Thoracic aorta (tissue), 2 donors: ENCODE results near the gene PRUNE2. TPM values are rescaled to one million over a fixed set of nuclear protein-coding genes. Genes with fewer than 3 reads are reported as not detected.

Experiments
- ATAC-seq: fragments of 150-250 bp; one replicate; pipeline ENCODE4 v1.8.0; 2017; ENCODE audit warnings: low read depth; ENCODE audit not compliant: insufficient number of reproducible peaks, low FRiP score
- DNase-seq: peaks from one replicate; pipeline ENCODE4 v3.0.0-alpha.2; 2020; ENCODE audit warnings: low spot score
- H3K27ac ChIP-seq, 2 donors: fragments of 200-600 bp; sonication (generic); 1 replicate in 1 of 2; 2 replicates in 1 of 2; pipeline ENCODE4 v1.5.1; 2016; ENCODE audit warnings: mild to moderate bottlenecking in 2 of 2, moderate library complexity in 2 of 2
- H3K27me3 ChIP-seq: fragments of 200-600 bp; sonication (generic); replicated peaks from 2 replicates; pipeline ENCODE4 v1.6.0; 2016; ENCODE audit warnings: mild to moderate bottlenecking; ENCODE audit not compliant: insufficient read depth
- H3K36me3 ChIP-seq: fragments of 200-600 bp; sonication (generic); one replicate; pipeline ENCODE4 v1.5.1; 2016
- H3K4me1 ChIP-seq, 2 donors: fragments of 200-600 bp; sonication (generic); 1 replicate in 1 of 2; 2 replicates in 1 of 2; pipeline versions ENCODE4 v1.5.1 to v1.6.0; 2016; ENCODE audit warnings: low read depth in 2 of 2, mild to moderate bottlenecking in 1 of 2; ENCODE audit not compliant: control insufficient read depth in 1 of 2
- H3K4me3 ChIP-seq: fragments of 200-600 bp; sonication (generic); 2 replicates; pipeline ENCODE4 v1.5.1; 2016; ENCODE audit warnings: mild to moderate bottlenecking
- H3K9me3 ChIP-seq: fragments of 200-600 bp; sonication (generic); 2 replicates; pipeline ENCODE4 v1.5.1; 2016
- total RNA-seq, 2 donors: library from RNA; depleted of rRNA; stranded (reverse); fragments of >200 nt; gene quantifications; one replicate each; pipeline versions ENCODE4 v1.1.0 to v1.2.3, GENCODE V29; 2016
- TF ChIP-seq, protein P1 (sequence below): fragments of 200-600 bp; sonication (generic); IDR thresholded peaks from one replicate; pipeline ENCODE4 v1.5.1; 2019; ENCODE audit warnings: antibody characterized with exemption

Gene PRUNE2
- total RNA-seq, 2 donors from 2014 or later = 360 to 420 TPM

DNA sequence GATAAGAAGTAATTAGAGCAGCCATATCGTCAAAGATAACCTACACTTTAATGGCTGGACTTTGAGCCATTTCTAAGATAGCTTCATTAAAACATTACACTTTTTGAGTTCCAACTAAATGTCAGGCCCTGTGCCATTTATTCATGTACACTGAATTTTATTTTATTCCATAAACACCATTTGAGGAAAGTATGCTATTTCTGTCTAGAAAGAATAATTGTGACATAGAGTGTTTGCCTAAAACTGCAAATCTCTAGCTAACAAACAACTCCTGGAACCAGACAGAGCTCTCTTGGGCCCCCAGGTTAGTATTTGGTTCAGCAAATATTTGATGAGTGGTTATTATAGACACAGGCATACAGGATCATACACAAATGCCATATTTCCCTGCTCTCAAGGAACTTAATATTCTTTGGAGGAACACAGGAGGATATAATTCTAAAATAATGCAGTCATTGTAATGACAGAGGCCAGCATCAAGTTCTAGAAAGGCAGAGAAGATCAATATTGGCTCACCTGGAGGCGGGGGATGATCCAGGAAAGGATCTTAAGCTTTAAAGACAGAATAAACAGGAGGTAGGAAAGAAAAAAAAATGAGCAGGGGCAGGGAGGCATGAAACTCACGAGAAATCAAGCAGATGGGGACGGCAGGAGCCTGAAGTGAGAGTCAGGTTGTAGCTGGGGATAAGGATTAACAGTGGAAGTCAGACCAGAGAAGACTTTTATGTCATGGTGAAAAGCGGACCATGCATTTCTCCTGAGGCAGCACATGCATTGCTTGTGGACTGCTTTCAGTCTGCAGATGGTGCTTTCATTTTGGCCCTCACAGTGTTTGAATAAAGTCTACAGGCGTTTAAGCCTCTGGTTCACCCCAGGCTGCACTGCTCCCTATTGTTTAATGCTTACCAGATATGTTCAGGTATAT, 319.3 kb downstream of the PRUNE2 start:
- DNase-seq (no peak), ATAC-seq (no peak)
- Histone ChIP-seq H3K27ac (no peak overlapping the region), H3K9me3 (no peaks in the 10 kb centered on the region), H3K4me1 (no peaks in the 10 kb centered on the region), H3K4me3 (no peak overlapping the region), H3K36me3 (no peaks in the 10 kb centered on the region), H3K27me3 (no peaks in the 10 kb centered on the region)
- TF ChIP-seq, protein P1, sequence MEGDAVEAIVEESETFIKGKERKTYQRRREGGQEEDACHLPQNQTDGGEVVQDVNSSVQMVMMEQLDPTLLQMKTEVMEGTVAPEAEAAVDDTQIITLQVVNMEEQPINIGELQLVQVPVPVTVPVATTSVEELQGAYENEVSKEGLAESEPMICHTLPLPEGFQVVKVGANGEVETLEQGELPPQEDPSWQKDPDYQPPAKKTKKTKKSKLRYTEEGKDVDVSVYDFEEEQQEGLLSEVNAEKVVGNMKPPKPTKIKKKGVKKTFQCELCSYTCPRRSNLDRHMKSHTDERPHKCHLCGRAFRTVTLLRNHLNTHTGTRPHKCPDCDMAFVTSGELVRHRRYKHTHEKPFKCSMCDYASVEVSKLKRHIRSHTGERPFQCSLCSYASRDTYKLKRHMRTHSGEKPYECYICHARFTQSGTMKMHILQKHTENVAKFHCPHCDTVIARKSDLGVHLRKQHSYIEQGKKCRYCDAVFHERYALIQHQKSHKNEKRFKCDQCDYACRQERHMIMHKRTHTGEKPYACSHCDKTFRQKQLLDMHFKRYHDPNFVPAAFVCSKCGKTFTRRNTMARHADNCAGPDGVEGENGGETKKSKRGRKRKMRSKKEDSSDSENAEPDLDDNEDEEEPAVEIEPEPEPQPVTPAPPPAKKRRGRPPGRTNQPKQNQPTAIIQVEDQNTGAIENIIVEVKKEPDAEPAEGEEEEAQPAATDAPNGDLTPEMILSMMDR = no peak

DNA sequence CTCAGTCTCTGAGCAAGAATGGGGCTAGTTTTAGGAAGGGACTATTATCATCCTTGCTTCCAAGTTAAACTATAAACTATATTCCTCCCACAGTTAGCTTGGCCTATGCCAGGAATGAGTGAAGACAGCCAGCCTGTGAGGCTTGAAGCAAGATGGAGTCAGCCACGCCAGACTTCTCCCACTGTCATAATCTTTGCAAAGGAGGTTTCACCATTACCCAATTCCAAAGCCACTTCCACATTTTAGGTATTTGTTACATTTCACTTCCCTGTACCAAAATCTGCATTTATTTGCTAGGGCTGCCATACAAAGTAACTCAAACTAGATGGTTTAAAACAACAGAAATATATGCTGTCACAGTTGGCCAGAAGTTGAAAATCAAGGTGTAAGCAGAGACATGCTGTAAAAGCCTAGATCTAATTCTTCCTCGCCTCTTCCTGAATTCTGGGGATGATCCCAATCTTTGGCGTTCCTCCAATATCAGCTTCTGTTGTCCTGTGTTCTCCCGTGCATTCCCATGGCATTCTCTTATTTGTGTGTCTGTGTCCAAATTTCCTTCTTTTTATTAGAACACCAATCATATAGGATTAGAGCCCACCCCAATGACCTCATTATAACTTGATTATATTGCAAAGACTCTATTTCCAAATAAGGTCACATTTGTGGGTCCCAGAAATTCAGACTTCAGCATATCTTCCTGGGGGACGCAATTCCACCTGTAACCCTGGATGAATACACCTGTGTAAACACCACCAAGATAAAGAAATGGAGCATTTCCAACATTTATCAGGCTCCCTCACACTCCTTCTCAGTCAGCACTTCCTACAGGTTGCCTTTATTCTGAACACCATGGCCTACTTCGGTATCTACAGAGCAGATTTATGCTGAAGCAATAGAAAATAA, 320.2 kb downstream of the PRUNE2 start:
- TF ChIP-seq, protein P1 = no peak
- no peaks in the 10 kb centered on the region for H3K9me3 ChIP-seq
- no peak overlapping the region for H3K4me3 ChIP-seq
- no peak for ATAC-seq
- no peaks in the 10 kb centered on the region for H3K27me3 ChIP-seq
- no peak for DNase-seq
- H3K36me3 ChIP-seq = no peaks in the 10 kb centered on the region
- no peaks in the 10 kb centered on the region for H3K4me1 ChIP-seq
- no peak overlapping the region for H3K27ac ChIP-seq

DNA sequence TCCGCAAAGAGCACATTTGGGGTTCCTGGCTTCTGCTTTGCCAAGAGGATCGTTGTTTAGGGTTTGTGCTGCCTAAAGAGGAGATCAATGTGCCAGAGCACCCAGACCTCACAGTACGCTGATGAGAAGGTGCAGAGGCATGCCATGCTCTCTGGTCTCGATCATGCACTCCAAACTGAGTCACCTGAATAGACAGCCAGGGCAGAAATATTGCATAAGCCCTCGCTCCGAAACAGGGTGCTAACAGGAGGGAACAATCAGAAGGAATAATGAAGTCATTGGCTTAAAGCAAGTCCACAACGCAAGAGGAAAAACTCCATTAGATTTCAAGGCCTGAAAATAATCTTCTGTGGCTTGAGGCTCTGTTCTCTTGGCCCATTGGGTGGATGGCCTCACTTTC, 322.7 kb downstream of the PRUNE2 start:
- no peak for ATAC-seq
- TF ChIP-seq, protein P1 = no peak
- no peaks in the 10 kb centered on the region for H3K36me3 ChIP-seq

DNA sequence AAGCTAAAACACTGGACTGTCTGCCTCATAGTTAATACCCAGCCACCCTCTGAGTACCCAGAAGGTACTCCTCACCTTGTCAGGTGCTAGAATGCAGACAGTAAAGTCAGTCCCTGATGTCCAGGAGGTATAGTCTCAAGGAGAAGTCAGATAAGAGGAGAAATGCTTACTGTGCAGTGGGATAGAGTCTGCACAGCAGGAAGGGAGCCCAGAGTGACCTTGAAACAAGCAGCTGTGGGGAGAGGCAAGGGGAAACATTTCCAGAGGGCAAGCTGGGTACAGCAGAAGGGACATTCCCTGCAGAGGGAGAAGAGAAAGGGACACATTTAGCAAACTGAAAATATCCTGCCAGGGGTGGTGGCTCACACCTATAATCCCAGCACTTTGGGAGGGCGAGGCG, 324.2 kb downstream of the PRUNE2 start:
- DNase-seq = no peak
- no peak overlapping the region for H3K4me3 ChIP-seq
- TF ChIP-seq, protein P1 = no peak
- no peak overlapping the region for H3K27ac ChIP-seq
- no peak for ATAC-seq
- no peaks in the 10 kb centered on the region for H3K27me3 ChIP-seq
- H3K9me3 ChIP-seq = no peaks in the 10 kb centered on the region
- H3K4me1 ChIP-seq = no peaks in the 10 kb centered on the region
- H3K36me3 ChIP-seq = no peaks in the 10 kb centered on the region

More for the DNA sequence above, 322.7 kb downstream of the PRUNE2 start:
- H3K4me1 ChIP-seq = no peaks in the 10 kb centered on the region
- H3K4me3 ChIP-seq = no peak overlapping the region
- H3K9me3 ChIP-seq = no peaks in the 10 kb centered on the region
- H3K27me3 ChIP-seq = no peaks in the 10 kb centered on the region
- H3K27ac ChIP-seq = no peak overlapping the region
- DNase-seq = no peak

DNA sequence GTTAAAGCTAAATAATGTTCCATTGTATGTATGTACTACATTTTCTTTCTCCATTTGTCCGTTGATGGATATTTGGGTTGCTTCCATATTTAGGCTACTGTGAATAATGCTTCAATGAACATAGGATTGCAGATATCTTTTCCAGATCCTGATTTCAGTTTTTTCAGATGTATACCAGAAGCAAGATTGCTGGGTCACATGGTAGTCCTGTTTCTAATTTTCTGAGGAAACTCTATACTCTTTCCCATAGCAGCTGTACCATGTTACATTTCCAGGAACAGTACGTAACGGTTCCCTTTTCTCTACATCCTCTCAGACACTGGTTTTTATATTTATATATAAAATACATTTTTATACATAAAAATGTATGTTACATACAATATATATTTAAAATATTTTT, 325.1 kb downstream of the PRUNE2 start:
- ATAC-seq (no peak), DNase-seq (no peak)
- H3K4me1 ChIP-seq = peaks cover 0 to 1% of the 10 kb centered on the region in 2 donors
- TF ChIP-seq, protein P1 = no peak
- no peak overlapping the region for H3K27ac ChIP-seq
- H3K4me3 ChIP-seq = no peak overlapping the region
- H3K9me3 ChIP-seq = no peaks in the 10 kb centered on the region
- no peaks in the 10 kb centered on the region for H3K27me3 ChIP-seq
- H3K36me3 ChIP-seq = no peaks in the 10 kb centered on the region
